HepG2 (cell line): ENCODE results near the gene DRAXIN. TPM values are rescaled to one million over a fixed set of nuclear protein-coding genes. Genes with fewer than 3 reads are reported as not detected.

Source experiments
- ATAC-seq: fragments of 200-7000 bp; cut with Tn5 transposase; 3 replicates; pipeline ENCODE4 v1.9.1; 2020; ENCODE audit warnings: mild to moderate bottlenecking, moderate library complexity
- BruUV-seq: library from RNA; stranded (reverse); fragments of 400-500 nt; replicated peaks from 2 replicates; lab custom pipeline; 2021; lab: Mats Ljungman, UMichigan
- CTCF ChIA-PET: fragments of 300-600 bp; formaldehyde crosslinking; extraction: SDS; loops from one replicate; lab custom pipeline; 2021; ENCODE audit warnings: low total read pairs, inconsistent platforms, low intra/inter-chr PET ratio; lab: Yijun Ruan, JAX
- POLR2A ChIA-PET: fragments of 350-600 bp; sonication (Branson Sonifier 250); formaldehyde crosslinking; loops from one replicate; lab custom pipeline; 2020; ENCODE audit warnings: antibody characterized with exemption, inconsistent platforms; lab: Yijun Ruan, JAX
- DNase-seq: peaks from one replicate; pipeline ENCODE4 v3.0.0-alpha.2; 2015; ENCODE audit warnings: low spot score
- FAIRE-seq: peaks from 3 replicates; lab custom pipeline; 2011; peaks lifted over from hg19 to GRCh38; lab: Jason Lieb, UNC
- H2AFZ ChIP-seq: one replicate; pipeline ENCODE4 v1.6.1; 2011; ENCODE audit warnings: low read length, inconsistent platforms
- H3K27ac ChIP-seq: fragments of 300-600 bp; 3 replicates; pipeline ENCODE4 v1.8.0; 2011; ENCODE audit warnings: mixed run types, mild to moderate bottlenecking, mixed read lengths, low read length, inconsistent platforms; ENCODE audit not compliant: insufficient read depth; ENCODE audit errors: extremely low read length
- H3K27me3 ChIP-seq, 2 experiments: fragments of 200-600 bp in 1 of 2; 2 replicates in 1 of 2; 3 replicates in 1 of 2; pipeline versions ENCODE4 v1.6.0 to v1.8.0; 2011; ENCODE audit warnings: low read length in 2 of 2, mild to moderate bottlenecking in 2 of 2, moderate library complexity in 2 of 2, inconsistent platforms in 1 of 2; ENCODE audit not compliant: insufficient read depth in 2 of 2, control insufficient read depth in 1 of 2
- H3K36me3 ChIP-seq, 2 experiments: fragments of 200-600 bp in 1 of 2; replicated peaks in 1 of 2; 2 replicates in 1 of 2; 3 replicates in 1 of 2; pipeline versions ENCODE4 v1.5.1 to v1.8.0; 2011; ENCODE audit warnings: low read length in 2 of 2, inconsistent platforms in 1 of 2; ENCODE audit not compliant: insufficient read depth in 2 of 2, control insufficient read depth in 1 of 2
- H3K4me1 ChIP-seq: 2 replicates; pipeline ENCODE4 v1.5.1; 2012; ENCODE audit warnings: low read length, inconsistent platforms; ENCODE audit not compliant: insufficient read depth
- H3K4me2 ChIP-seq: 2 replicates; pipeline ENCODE4 v1.6.0; 2011; ENCODE audit warnings: low read depth, low read length, inconsistent platforms
- H3K4me3 ChIP-seq, 3 experiments: fragments of 200-600 bp in 1 of 3; sonication (generic), shearing (Covaris generic) in 1 of 3; replicated peaks in 1 of 3; 2 replicates each; pipeline ENCODE4 v1.5.1; 2011 to 2016; ENCODE audit warnings: low read length in 3 of 3, inconsistent platforms in 2 of 3, low read depth in 2 of 3, mild to moderate bottlenecking in 2 of 3, control low read depth in 1 of 3, mixed read lengths in 1 of 3; ENCODE audit not compliant: insufficient read depth in 1 of 3
- H3K79me2 ChIP-seq: one replicate; pipeline ENCODE4 v1.6.1; 2011; ENCODE audit warnings: low read length, inconsistent platforms; ENCODE audit not compliant: insufficient read depth
- H3K9ac ChIP-seq: 2 replicates; pipeline ENCODE4 v1.6.0; 2011; ENCODE audit warnings: mild to moderate bottlenecking, low read depth, low read length, inconsistent platforms; ENCODE audit not compliant: insufficient read depth
- H3K9me3 ChIP-seq: 2 replicates; pipeline ENCODE4 v1.5.1; 2012; ENCODE audit warnings: mild to moderate bottlenecking, low read length
- H4K20me1 ChIP-seq: 2 replicates; pipeline ENCODE4 v1.6.0; 2011; ENCODE audit warnings: inconsistent platforms, mild to moderate bottlenecking, low read length, moderate library complexity; ENCODE audit not compliant: insufficient read depth
- ELK4 ChIP-seq: sonication (generic); formaldehyde crosslinking; IDR thresholded peaks from 2 replicates; pipeline ENCODE4 v1.9.0; 2021; ENCODE audit warnings: missing genetic modification reagents, borderline replicate concordance
- ERF ChIP-seq: IDR thresholded peaks from 2 replicates; pipeline ENCODE4 v1.6.1; 2018; ENCODE audit warnings: missing biosample characterization, missing genetic modification reagents
- HOMEZ ChIP-seq: IDR thresholded peaks from 2 replicates; pipeline ENCODE4 v1.6.1; 2016; ENCODE audit warnings: low read depth
- PCBP1 ChIP-seq: fragments of 200-400 bp; formaldehyde crosslinking; IDR thresholded peaks from 2 replicates; pipeline ENCODE4 v1.6.1; 2017; ENCODE audit warnings: mild to moderate bottlenecking, low read depth, low read length, borderline replicate concordance
- POLR2A ChIP-seq, 2 experiments: IDR thresholded peaks; 2 replicates each; pipeline ENCODE4 v1.6.1; 2011; ENCODE audit warnings: low read depth in 2 of 2, low read length in 2 of 2, mild to moderate bottlenecking in 1 of 2, moderate library complexity in 1 of 2; ENCODE audit not compliant: insufficient read depth in 1 of 2
- RELA ChIP-seq: sonication (generic); formaldehyde crosslinking; IDR thresholded peaks from 2 replicates; pipeline ENCODE4 v1.4.0; 2020; ENCODE audit warnings: missing genetic modification reagents
- RXRB ChIP-seq: IDR thresholded peaks from 2 replicates; pipeline ENCODE4 v1.6.1; 2016; ENCODE audit warnings: borderline replicate concordance, missing genetic modification reagents, missing compliant biosample characterization
- SALL2 ChIP-seq: sonication (generic); formaldehyde crosslinking; IDR thresholded peaks from 2 replicates; pipeline ENCODE4 v1.8.1; 2023; ENCODE audit warnings: mild to moderate bottlenecking, missing genetic modification reagents, inconsistent platforms
- SNAI1 ChIP-seq: sonication (generic); formaldehyde crosslinking; IDR thresholded peaks from 2 replicates; pipeline ENCODE4 v1.5.0; 2020; ENCODE audit warnings: mild to moderate bottlenecking, missing genetic modification reagents, borderline replicate concordance
- XRCC5 ChIP-seq: fragments of 200-400 bp; formaldehyde crosslinking; optimal IDR thresholded peaks from 2 replicates; pipeline ENCODE3; 2017; ENCODE audit warnings: mild to moderate bottlenecking, low read length
- ZBTB1 ChIP-seq: sonication (generic); formaldehyde crosslinking; IDR thresholded peaks from 2 replicates; pipeline ENCODE4 v1.4.0; 2020; ENCODE audit warnings: missing genetic modification reagents, borderline replicate concordance
- ZFP36L2 ChIP-seq: sonication (generic); formaldehyde crosslinking; IDR thresholded peaks from 2 replicates; pipeline ENCODE4 v1.4.0; 2020; ENCODE audit warnings: missing genetic modification reagents
- ZNF317 ChIP-seq: sonication (generic); formaldehyde crosslinking; IDR thresholded peaks from 2 replicates; pipeline ENCODE4 v1.5.0; 2020; ENCODE audit warnings: mild to moderate bottlenecking, missing genetic modification reagents
- ZNF713 ChIP-seq: sonication (generic); formaldehyde crosslinking; IDR thresholded peaks from 2 replicates; pipeline ENCODE4 v1.4.0; 2020; ENCODE audit warnings: mild to moderate bottlenecking, missing genetic modification reagents
- WGBS: methylation state at CpG from one replicate; pipeline ENCODE4 v1.1.6; 2017; ENCODE audit warnings: low lambda C conversion rate; 5-methylcytosine and 5-hydroxymethylcytosine counted together
- in situ Hi-C: cut with HindIII; loops from 2 replicates; pipeline ENCODE4 v1.10.0; 2017; ENCODE audit warnings: low pct_unique_long_range_greater_than_20kb; ENCODE audit not compliant: extremely low pct_ligation_motif_present
- intact Hi-C: fragments of 100-400 bp; cut with micrococcal nuclease; formaldehyde crosslinking; loops from one replicate; pipeline ENCODE4 v1.10.0; 2022; ENCODE audit not compliant: unreplicated experiment
- polyA plus RNA-seq, 8 experiments: library from polyadenylated mRNA; depleted of rRNA in 3 of 8; stranded (reverse) in 7 of 8; unstranded in 1 of 8; fragments of >200 nt; fragmentation: Illumina TruSeq in 4 of 8; extraction: Trizol in 4 of 8; gene quantifications; 2 replicates each; pipeline versions ENCODE4 v1.2.1 to v1.2.3, GENCODE V29; 2011 to 2016; ENCODE audit warnings: low read depth in 4 of 8, missing spikeins in 1 of 8, mixed read lengths in 1 of 8; ENCODE audit not compliant: insufficient read depth in 1 of 8
- total RNA-seq, 5 experiments: library from RNA; depleted of rRNA; stranded (reverse); fragments of >200 nt; fragmentation: Illumina TruSeq; extraction: Trizol; gene quantifications; 2 replicates each; pipeline ENCODE4 v1.2.3, GENCODE V29; 2016; ENCODE audit warnings: low read depth in 1 of 5
- TF ChIP-seq, protein P1 (sequence below): sonication (generic); formaldehyde crosslinking; IDR thresholded peaks from 2 replicates; pipeline ENCODE4 v1.5.0; 2020; ENCODE audit warnings: missing genetic modification reagents
- TF ChIP-seq, protein P2 (sequence below): IDR thresholded peaks from 2 replicates; pipeline ENCODE4 v1.6.1; 2018; ENCODE audit warnings: missing genetic modification reagents, mild to moderate bottlenecking, missing compliant biosample characterization

The DRAXIN gene
- total and polyA plus RNA-seq, 2 of the 13 experiments (the other 11 are each of a cell fraction or from before 2014, with no cell fraction given) = 0.02 TPM; not detected in 1

GRCh38 chr1:11703357-11704193 lies 12.1 kb downstream of the DRAXIN start:
- ChIA-PET CTCF (no interaction called here), POLR2A (no interaction called here)
- Histone ChIP-seq H3K36me3 (no peaks in the 10 kb centered on the region), H3K79me2 (no peaks in the 10 kb centered on the region), H3K4me2 (no peak overlapping the region), H3K27me3 (peaks cover 18 to 68% of the 10 kb centered on the region in 2 experiments), H3K4me3 (no peak overlapping the region), H3K9ac (no peak overlapping the region), H2AFZ (no peak overlapping the region), H4K20me1 (no peaks in the 10 kb centered on the region), H3K27ac (no peak overlapping the region), H3K9me3 (no peaks in the 10 kb centered on the region), H3K4me1 (peaks cover 13% of the 10 kb centered on the region)
- FAIRE-seq = no peak
- no peak for DNase-seq
- WGBS = 25% methylated on average over 6 of the region's 8 CpGs
- no peak for ATAC-seq
- intact Hi-C loops = no loop called here
- BruUV-seq = no TSS peak
- in situ Hi-C loops = no loop called here
- TF ChIP-seq SALL2 (CRISPR knock-in tag) = no peak
- TF ChIP-seq, protein P1, sequence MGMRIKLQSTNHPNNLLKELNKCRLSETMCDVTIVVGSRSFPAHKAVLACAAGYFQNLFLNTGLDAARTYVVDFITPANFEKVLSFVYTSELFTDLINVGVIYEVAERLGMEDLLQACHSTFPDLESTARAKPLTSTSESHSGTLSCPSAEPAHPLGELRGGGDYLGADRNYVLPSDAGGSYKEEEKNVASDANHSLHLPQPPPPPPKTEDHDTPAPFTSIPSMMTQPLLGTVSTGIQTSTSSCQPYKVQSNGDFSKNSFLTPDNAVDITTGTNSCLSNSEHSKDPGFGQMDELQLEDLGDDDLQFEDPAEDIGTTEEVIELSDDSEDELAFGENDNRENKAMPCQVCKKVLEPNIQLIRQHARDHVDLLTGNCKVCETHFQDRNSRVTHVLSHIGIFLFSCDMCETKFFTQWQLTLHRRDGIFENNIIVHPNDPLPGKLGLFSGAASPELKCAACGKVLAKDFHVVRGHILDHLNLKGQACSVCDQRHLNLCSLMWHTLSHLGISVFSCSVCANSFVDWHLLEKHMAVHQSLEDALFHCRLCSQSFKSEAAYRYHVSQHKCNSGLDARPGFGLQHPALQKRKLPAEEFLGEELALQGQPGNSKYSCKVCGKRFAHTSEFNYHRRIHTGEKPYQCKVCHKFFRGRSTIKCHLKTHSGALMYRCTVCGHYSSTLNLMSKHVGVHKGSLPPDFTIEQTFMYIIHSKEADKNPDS = no peak
- no peak for TF ChIP-seq RELA (CRISPR knock-in tag)
- TF ChIP-seq ZNF317 (CRISPR knock-in tag) = no peak
- no peak for TF ChIP-seq PCBP1
- no peak for TF ChIP-seq SNAI1 (CRISPR knock-in tag)
- no peak for TF ChIP-seq ELK4
- TF ChIP-seq, protein P2, sequence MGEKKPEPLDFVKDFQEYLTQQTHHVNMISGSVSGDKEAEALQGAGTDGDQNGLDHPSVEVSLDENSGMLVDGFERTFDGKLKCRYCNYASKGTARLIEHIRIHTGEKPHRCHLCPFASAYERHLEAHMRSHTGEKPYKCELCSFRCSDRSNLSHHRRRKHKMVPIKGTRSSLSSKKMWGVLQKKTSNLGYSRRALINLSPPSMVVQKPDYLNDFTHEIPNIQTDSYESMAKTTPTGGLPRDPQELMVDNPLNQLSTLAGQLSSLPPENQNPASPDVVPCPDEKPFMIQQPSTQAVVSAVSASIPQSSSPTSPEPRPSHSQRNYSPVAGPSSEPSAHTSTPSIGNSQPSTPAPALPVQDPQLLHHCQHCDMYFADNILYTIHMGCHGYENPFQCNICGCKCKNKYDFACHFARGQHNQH (CRISPR knock-in tag) = no peak
- TF ChIP-seq HOMEZ (CRISPR knock-in tag) = no peak
- TF ChIP-seq ZBTB1 (CRISPR knock-in tag) = no peak
- TF ChIP-seq ZFP36L2 (CRISPR knock-in tag) = no peak
- no peak for TF ChIP-seq POLR2A (IDR thresholded peaks at IDR 0.05; ENCODE audit: insufficient read depth in 1 of 2, low read depth in 2 of 2, low read length in 2 of 2)
- TF ChIP-seq XRCC5 = no peak
- TF ChIP-seq RXRB = no peak
- no peak for TF ChIP-seq ZNF713
- TF ChIP-seq ERF (CRISPR knock-in tag) = no peak
